Ectodermal cell (in vitro differentiated cells): Measurements from ENCODE around the gene STIM2.

ENCODE experiments used
- H3K27ac ChIP-seq: 2 replicates; pipeline ENCODE4 v1.7.0; 2013; ENCODE audit warnings: mild to moderate bottlenecking, low read depth, low read length; ENCODE audit not compliant: insufficient read depth, poor library complexity, severe bottlenecking
- H3K27me3 ChIP-seq: 2 replicates; pipeline ENCODE4 v1.7.0; 2013; ENCODE audit warnings: mild to moderate bottlenecking, low read length; ENCODE audit not compliant: insufficient read depth, control insufficient read depth, poor library complexity, severe bottlenecking
- H3K36me3 ChIP-seq: one replicate; pipeline ENCODE4 v1.7.0; 2013; ENCODE audit warnings: low read length; ENCODE audit not compliant: control insufficient read depth, insufficient read depth
- H3K4me1 ChIP-seq: one replicate; pipeline ENCODE4 v1.7.0; 2013; ENCODE audit warnings: low read length; ENCODE audit not compliant: control insufficient read depth, insufficient read depth
- H3K4me3 ChIP-seq: 2 replicates; pipeline ENCODE4 v1.7.0; 2013; ENCODE audit warnings: low read depth, low read length, control low read depth; ENCODE audit not compliant: insufficient read depth
- H3K9me3 ChIP-seq: 2 replicates; pipeline ENCODE4 v1.7.0; 2013; ENCODE audit warnings: mild to moderate bottlenecking, low read length, moderate library complexity; ENCODE audit not compliant: control insufficient read depth
- WGBS, 2 experiments: methylation state at CpG; one replicate each; pipeline ENCODE4 v1.1.7; 2013; ENCODE audit warnings: missing lambda C conversion rate in 2 of 2; 5-methylcytosine and 5-hydroxymethylcytosine counted together

Gene STIM2

DNA sequence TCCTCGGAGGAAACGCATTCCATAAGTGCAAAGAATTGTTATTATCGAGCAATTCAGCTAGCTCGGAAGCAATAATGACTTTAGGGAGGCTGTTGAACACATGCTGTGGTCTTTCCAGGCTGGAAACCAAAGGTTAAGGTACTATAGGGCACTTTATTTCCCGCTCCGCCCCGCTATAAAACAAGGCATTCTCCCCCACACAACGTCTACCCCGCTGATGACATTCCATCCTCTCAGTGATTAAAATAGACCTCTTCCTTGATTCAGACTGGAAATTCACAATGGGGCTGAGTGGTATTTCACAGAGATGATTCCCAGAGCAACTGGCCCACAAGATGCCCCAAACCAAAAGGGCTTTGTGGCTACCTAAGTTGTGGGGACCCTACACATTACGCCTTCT lies 196.4 kb downstream of the STIM2 start:
- WGBS, 2 experiments: 92 to 95% methylated on average over 10 of the region's 10 CpGs
- H3K4me3 ChIP-seq: no peak overlapping the region
- H3K27ac ChIP-seq: no peak overlapping the region
- no peaks in the 10 kb centered on the region for H3K36me3 ChIP-seq
- no peaks in the 10 kb centered on the region for H3K4me1 ChIP-seq
- H3K27me3 ChIP-seq: no peaks in the 10 kb centered on the region
- H3K9me3 ChIP-seq: no peaks in the 10 kb centered on the region

DNA sequence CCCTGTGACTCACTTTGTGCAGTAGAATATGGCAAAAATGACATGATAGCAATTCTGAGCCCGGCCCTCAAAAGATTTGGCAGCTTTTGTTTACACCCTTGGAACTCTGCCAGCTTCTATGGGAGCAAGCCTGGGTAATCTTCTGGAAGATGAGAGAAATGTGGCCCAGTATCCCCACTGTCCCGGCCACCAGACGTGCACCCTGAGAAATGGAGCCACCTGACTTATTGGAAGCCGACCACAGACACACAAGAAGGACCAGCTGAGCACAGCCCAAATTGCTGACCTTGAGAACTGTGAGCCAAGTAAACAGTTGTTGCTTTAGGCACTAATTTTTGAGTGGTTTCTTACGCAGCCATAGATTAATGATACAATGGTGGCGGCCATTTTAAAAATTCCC lies 197.0 kb downstream of the STIM2 start:
- Histone ChIP-seq H3K27me3 (no peaks in the 10 kb centered on the region), H3K36me3 (no peaks in the 10 kb centered on the region), H3K9me3 (no peaks in the 10 kb centered on the region), H3K27ac (no peak overlapping the region), H3K4me3 (no peak overlapping the region), H3K4me1 (no peaks in the 10 kb centered on the region)
- WGBS, 2 experiments: 93 to 95% methylated on average over 6 of the region's 6 CpGs

DNA sequence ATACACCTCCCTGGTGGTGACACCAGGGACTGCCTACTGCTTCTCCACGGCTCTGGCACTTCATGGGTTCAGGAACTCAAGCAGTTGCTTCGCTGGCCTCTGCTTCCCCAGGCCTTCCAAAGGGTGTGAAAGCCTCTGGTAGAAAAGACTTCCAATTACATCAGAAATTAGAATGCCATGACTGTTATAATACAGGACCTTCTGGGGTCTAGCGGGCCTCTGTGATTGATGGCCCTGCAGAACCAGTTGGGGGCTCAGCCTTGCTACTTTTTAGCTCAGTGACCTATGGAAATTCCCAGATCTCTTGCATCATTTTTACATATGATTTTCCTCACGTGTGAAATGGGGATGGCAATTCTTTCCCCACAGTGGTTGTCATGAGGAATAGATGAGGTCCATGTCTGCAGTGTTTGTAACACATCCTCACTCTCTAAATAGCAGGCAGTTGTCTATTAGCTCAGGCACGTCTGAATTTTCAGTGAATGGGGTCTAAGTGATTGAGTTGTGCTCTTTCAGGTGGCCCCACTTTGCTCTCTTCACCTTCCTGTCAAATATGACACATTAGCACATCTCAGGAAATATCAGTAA lies 198.3 kb downstream of the STIM2 start:
- no peak overlapping the region for H3K27ac ChIP-seq
- H3K4me3 ChIP-seq: no peak overlapping the region

GRCh38 chr4:27059446-27059845 lies 198.8 kb downstream of the STIM2 start:
- Histone ChIP-seq H3K4me1 (no peaks in the 10 kb centered on the region), H3K9me3 (no peaks in the 10 kb centered on the region), H3K4me3 (no peak overlapping the region), H3K36me3 (no peaks in the 10 kb centered on the region), H3K27me3 (no peaks in the 10 kb centered on the region), H3K27ac (no peak overlapping the region)
- WGBS, 2 experiments: 70 to 95% methylated on average over 4 to 5 of the region's 5 CpGs

More for the DNA sequence above, 198.3 kb downstream of the STIM2 start:
- WGBS, 2 experiments: 74 to 82% methylated on average over 3 to 5 of the region's 5 CpGs
- H3K9me3 ChIP-seq: no peaks in the 10 kb centered on the region
- H3K36me3 ChIP-seq: no peaks in the 10 kb centered on the region
- no peaks in the 10 kb centered on the region for H3K4me1 ChIP-seq
- H3K27me3 ChIP-seq: no peaks in the 10 kb centered on the region

DNA sequence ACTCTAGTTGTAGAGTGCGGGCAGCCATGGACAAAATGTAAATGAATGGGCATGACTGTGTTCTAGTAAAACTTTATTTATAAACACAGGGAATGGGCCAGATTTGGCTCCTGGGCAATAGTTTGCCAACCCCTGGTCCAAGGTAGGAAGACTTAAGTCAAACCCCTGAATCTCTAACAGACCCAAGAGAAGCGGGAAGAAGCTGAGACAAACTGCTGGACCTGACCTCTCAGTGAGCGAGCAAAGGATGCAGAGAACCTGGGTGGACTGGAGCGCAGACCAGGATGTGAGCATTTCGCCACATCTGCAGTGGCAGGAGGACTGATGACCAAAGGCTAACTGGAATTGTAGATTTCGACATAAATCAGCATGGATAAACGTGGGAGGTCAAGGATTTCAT lies 201.6 kb downstream of the STIM2 start:
- WGBS, 2 experiments: 94 to 95% methylated on average over 7 of the region's 7 CpGs
- H3K4me1 ChIP-seq: no peaks in the 10 kb centered on the region
- no peaks in the 10 kb centered on the region for H3K9me3 ChIP-seq
- H3K27me3 ChIP-seq: no peaks in the 10 kb centered on the region
- no peaks in the 10 kb centered on the region for H3K36me3 ChIP-seq
- H3K27ac ChIP-seq: no peak overlapping the region
- no peak overlapping the region for H3K4me3 ChIP-seq

- no peaks in the 10 kb centered on the region for H3K4me1 ChIP-seq
- WGBS, 2 experiments: 93 to 95% methylated on average over 3 of the region's 3 CpGs
- H3K9me3 ChIP-seq: no peaks in the 10 kb centered on the region
- H3K36me3 ChIP-seq: no peaks in the 10 kb centered on the region
- H3K27ac ChIP-seq: no peak overlapping the region
- no peak overlapping the region for H3K4me3 ChIP-seq
- H3K27me3 ChIP-seq: no peaks in the 10 kb centered on the region
Measured at GRCh38 chr4:27066591-27066990, 205.9 kb downstream of the STIM2 start.

- Histone ChIP-seq H3K4me3 (no peak overlapping the region), H3K36me3 (no peaks in the 10 kb centered on the region), H3K27ac (no peak overlapping the region), H3K9me3 (no peaks in the 10 kb centered on the region), H3K27me3 (no peaks in the 10 kb centered on the region), H3K4me1 (no peaks in the 10 kb centered on the region)
- 95 to 96% methylated on average over 13 to 14 of the region's 14 CpGs for WGBS, 2 experiments
Measured at GRCh38 chr4:27068151-27068867, 207.7 kb downstream of the STIM2 start.
